ENCODE measurements around the gene KCND3.

KCND3 gene

DNA sequence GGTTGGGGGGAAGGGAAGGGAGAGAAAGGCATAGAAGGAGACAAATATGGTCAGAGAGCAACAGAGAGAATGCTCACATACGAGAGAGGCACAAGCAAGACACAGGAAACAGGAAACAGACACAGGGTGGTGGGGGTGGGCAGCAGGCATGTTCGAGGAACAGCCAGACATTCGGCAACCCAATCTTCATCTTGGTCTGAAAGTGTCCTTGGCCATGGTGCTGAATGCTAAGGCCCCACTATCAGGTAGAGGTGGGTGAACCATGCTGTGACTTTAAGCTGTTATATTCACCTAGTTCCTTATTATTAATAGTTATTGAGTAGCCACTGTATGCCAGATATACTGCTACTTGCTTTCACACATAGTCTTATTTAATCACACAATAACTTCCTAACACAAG is 124.6 kb downstream of the KCND3 start:
- no peak for TF ChIP-seq POLR2AphosphoS5 (IDR thresholded peaks at IDR 0.05; ENCODE audit: low read depth, low read length)
- no peak for TF ChIP-seq SIN3A (IDR thresholded peaks at IDR 0.05; ENCODE audit: borderline replicate concordance, insufficient read depth, low read length)
- no peak for TF ChIP-seq FOXP2 (optimal IDR thresholded peaks at IDR 0.05; ENCODE audit: borderline replicate concordance, extremely low read depth, extremely low read length, insufficient read depth)
- TF ChIP-seq TAF1 (IDR thresholded peaks at IDR 0.05; ENCODE audit: borderline replicate concordance, insufficient read depth, low read length), result no peak
- TF ChIP-seq, protein P1, sequence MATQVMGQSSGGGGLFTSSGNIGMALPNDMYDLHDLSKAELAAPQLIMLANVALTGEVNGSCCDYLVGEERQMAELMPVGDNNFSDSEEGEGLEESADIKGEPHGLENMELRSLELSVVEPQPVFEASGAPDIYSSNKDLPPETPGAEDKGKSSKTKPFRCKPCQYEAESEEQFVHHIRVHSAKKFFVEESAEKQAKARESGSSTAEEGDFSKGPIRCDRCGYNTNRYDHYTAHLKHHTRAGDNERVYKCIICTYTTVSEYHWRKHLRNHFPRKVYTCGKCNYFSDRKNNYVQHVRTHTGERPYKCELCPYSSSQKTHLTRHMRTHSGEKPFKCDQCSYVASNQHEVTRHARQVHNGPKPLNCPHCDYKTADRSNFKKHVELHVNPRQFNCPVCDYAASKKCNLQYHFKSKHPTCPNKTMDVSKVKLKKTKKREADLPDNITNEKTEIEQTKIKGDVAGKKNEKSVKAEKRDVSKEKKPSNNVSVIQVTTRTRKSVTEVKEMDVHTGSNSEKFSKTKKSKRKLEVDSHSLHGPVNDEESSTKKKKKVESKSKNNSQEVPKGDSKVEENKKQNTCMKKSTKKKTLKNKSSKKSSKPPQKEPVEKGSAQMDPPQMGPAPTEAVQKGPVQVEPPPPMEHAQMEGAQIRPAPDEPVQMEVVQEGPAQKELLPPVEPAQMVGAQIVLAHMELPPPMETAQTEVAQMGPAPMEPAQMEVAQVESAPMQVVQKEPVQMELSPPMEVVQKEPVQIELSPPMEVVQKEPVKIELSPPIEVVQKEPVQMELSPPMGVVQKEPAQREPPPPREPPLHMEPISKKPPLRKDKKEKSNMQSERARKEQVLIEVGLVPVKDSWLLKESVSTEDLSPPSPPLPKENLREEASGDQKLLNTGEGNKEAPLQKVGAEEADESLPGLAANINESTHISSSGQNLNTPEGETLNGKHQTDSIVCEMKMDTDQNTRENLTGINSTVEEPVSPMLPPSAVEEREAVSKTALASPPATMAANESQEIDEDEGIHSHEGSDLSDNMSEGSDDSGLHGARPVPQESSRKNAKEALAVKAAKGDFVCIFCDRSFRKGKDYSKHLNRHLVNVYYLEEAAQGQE (IDR thresholded peaks at IDR 0.05; ENCODE audit: insufficient read depth in 1 of 2, low read depth in 2 of 2, low read length in 2 of 2), result peak; percentile 74 to 92

DNA sequence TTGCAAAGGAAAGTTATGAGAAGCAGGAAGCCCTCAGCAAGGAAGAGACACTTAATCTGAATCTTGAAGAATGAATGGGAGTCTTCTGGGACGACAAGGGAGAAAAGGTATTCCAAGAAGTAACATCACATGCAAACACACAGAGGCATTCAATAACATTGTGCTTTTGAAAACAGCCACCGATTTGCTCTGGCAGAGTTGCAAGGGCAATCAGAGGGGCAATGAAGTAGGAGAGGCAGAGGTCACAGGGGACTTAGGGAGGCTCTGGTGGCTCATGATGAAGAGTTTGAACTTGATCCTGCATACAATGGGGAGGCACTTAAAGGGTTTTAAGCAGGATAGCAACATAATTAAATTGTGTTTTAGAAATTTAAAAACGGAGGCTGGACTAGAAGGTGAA is 126.1 kb downstream of the KCND3 start:
- TF ChIP-seq TAF1 (IDR thresholded peaks at IDR 0.05; ENCODE audit: borderline replicate concordance, insufficient read depth, low read length) (no peak), POLR2AphosphoS5 (IDR thresholded peaks at IDR 0.05; ENCODE audit: low read depth, low read length) (no peak), SIN3A (IDR thresholded peaks at IDR 0.05; ENCODE audit: borderline replicate concordance, insufficient read depth, low read length) (no peak), FOXP2 (optimal IDR thresholded peaks at IDR 0.05; ENCODE audit: borderline replicate concordance, extremely low read depth, extremely low read length, insufficient read depth) (no peak)
- TF ChIP-seq, protein P1 (IDR thresholded peaks at IDR 0.05; ENCODE audit: insufficient read depth in 1 of 2, low read depth in 2 of 2, low read length in 2 of 2), result no peak

DNA sequence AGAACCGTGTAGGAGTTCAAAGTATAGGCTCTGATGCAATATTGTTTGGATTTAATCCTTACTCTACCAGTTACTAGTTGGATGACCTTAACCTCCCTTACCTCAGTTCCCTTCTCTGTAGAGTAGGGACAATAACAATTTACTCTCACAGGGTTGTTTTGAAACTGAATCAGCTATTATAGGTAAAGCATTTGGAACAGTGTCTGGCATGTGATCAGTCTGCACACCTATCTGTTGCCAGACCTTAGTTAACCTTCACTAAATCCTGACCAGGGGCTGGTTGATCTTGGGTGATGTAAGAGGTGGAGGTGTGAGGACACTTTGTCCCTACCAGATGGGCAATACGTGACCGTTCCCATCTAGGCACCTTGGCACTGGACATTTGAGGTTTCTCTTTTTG is 126.9 kb downstream of the KCND3 start:
- TF ChIP-seq, protein P1 (IDR thresholded peaks at IDR 0.05; ENCODE audit: insufficient read depth in 1 of 2, low read depth in 2 of 2, low read length in 2 of 2), result no peak
- TF ChIP-seq TAF1 (IDR thresholded peaks at IDR 0.05; ENCODE audit: borderline replicate concordance, insufficient read depth, low read length), result no peak
- no peak for TF ChIP-seq FOXP2 (optimal IDR thresholded peaks at IDR 0.05; ENCODE audit: borderline replicate concordance, extremely low read depth, extremely low read length, insufficient read depth)
- TF ChIP-seq POLR2AphosphoS5 (IDR thresholded peaks at IDR 0.05; ENCODE audit: low read depth, low read length), result no peak
- TF ChIP-seq SIN3A (IDR thresholded peaks at IDR 0.05; ENCODE audit: borderline replicate concordance, insufficient read depth, low read length), result no peak

DNA sequence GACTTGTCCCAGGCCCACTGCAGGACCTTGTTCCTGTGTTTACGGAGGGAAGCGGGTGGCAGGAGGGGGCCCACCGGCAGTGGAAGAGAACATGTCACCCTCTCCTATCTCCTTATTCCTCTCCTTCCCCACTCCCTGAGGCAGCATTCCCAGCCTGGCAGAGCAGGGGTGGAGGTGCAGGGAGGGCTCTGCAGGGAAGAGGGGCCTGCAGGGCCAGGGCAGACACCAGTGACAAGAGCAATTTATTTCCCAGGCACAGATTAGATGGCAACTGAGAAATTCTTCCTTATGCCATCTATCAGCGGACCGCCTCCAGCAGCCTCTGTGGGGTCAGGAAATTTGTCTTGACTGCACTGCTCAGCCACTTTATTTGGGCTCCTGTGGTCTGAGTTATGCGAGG is 127.9 kb downstream of the KCND3 start:
- TF ChIP-seq, protein P1 (IDR thresholded peaks at IDR 0.05; ENCODE audit: insufficient read depth in 1 of 2, low read depth in 2 of 2, low read length in 2 of 2), result no peak

DNA sequence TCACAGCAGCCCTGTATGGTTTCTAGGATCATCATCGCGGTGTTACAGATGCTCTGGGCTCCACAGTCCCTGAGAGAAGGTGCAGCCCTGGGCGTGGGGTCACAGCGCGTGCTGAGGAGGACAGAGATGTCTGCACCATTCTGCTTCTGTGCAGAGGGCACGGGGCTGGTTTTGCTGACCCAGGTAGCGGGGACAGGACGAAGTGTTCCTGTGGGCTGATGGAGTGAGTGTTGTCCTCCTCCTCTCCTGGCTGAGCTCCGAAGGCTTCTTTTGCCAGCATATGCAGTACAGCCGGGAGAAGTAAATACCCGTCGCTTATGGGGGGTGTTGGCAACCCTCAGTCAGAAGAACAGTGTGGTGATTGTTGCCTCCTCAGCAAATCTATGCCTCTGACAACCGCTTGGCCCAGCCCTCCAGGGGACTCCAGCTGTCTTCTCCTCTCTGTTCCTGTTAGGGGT is 132.2 kb downstream of the KCND3 start:
- TF ChIP-seq, protein P1 (IDR thresholded peaks at IDR 0.05; ENCODE audit: insufficient read depth in 1 of 2, low read depth in 2 of 2, low read length in 2 of 2), result no peak
- TF ChIP-seq TAF1 (IDR thresholded peaks at IDR 0.05; ENCODE audit: borderline replicate concordance, insufficient read depth, low read length) (no peak), POLR2AphosphoS5 (IDR thresholded peaks at IDR 0.05; ENCODE audit: low read depth, low read length) (no peak), FOXP2 (optimal IDR thresholded peaks at IDR 0.05; ENCODE audit: borderline replicate concordance, extremely low read depth, extremely low read length, insufficient read depth) (no peak), SIN3A (IDR thresholded peaks at IDR 0.05; ENCODE audit: borderline replicate concordance, insufficient read depth, low read length) (no peak)

Measured in PFSK-1 (cell line).